Measurements from ENCODE around the gene CCDC18.

CCDC18 gene

DNA sequence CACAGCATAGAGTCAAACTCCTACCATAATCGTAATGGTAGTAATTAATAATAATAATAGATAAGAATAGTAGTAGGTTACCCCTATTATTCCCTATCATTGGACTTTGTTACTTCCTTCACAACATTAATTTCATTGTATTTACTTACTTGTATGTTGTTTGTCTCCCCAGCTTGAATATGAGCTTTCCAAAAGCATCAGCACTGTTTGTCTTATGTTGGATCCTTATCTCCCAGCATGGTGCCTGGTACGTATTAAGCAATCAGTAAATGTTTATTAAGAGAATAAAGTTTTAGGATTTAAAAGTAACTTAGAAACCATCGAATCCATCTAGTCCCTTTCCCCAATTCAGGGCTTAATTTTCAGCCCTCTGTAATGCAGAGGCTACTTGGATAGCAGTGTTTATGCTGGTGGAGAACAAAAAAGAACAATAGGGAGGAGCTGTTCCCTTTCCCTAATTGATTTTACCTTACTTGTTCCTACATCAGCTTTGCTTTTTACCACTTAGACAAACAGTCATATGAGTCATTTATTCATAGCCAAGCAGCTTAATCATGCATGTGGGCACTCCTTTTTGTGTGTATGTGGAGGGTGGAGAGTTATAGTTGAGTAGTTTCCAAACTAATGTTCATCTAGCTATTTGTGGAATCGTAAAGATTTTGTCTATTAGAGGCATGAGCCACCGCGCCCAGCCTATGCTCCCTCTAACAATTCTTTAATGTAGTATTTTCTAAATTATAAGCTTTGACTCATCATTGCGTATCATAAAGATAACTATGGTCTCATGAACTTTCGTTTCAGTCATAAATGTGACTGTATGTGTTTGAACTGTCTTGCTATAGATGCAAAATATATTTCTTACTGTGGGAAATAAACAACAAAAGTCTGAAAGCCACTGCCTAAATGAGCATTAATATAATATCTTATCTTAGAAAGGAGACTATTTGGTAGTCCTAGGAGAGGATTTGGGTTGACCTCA lies 144.3 kb downstream of the CCDC18 start:
- no peak for TF ChIP-seq CTCF (IDR thresholded peaks at IDR 0.05; ENCODE audit: unreplicated experiment in 3 of 3)
- peak overlapping the region in 1 of 3 experiments; percentile 2 for H3K27ac Mint-ChIP-seq
- H3K4me3 Mint-ChIP-seq: no peak overlapping the region
- no peaks in the 10 kb centered on the region for H3K27me3 Mint-ChIP-seq (ENCODE audit: low read depth)
- H3K36me3 Mint-ChIP-seq (ENCODE audit: low read depth): no peaks in the 10 kb centered on the region
- peaks cover 4% of the 10 kb centered on the region for H3K4me1 Mint-ChIP-seq
- H3K9me3 Mint-ChIP-seq: no peaks in the 10 kb centered on the region
